HepG2 (cell line): Measurements from ENCODE around the gene RTEL1. TPM values are rescaled to one million over a fixed set of nuclear protein-coding genes. Genes with fewer than 3 reads are reported as not detected.
A peak's percentile ranks its signal among the peaks of the same experiment; 100 is the strongest.

Experiments used
- ARNTL ChIP-seq: sonication (generic); formaldehyde crosslinking; IDR thresholded peaks from 2 replicates; pipeline ENCODE4 v1.4.0; 2020; ENCODE audit warnings: mild to moderate bottlenecking, missing genetic modification reagents
- ETV5 ChIP-seq: IDR thresholded peaks from 2 replicates; pipeline ENCODE4 v1.6.1; 2018; ENCODE audit warnings: missing biosample characterization, missing genetic modification reagents, inconsistent platforms, borderline replicate concordance
- GPN1 ChIP-seq: sonication (generic); formaldehyde crosslinking; IDR thresholded peaks from 2 replicates; pipeline ENCODE4 v1.5.1; 2020; ENCODE audit warnings: missing genetic modification reagents, borderline replicate concordance
- KMT2B ChIP-seq: IDR thresholded peaks from 2 replicates; pipeline ENCODE4 v1.6.1; 2016; ENCODE audit warnings: missing genetic modification reagents, missing compliant biosample characterization
- MAFG ChIP-seq: sonication (generic); formaldehyde crosslinking; IDR thresholded peaks from 2 replicates; pipeline ENCODE4 v1.5.1; 2020; ENCODE audit warnings: mild to moderate bottlenecking, missing genetic modification reagents
- MAZ ChIP-seq, 2 experiments: sonication (generic) in 1 of 2; formaldehyde crosslinking in 1 of 2; IDR thresholded peaks; 2 replicates each; pipeline versions ENCODE4 v1.5.0 to v1.6.1; 2012 to 2020; ENCODE audit warnings: low read depth in 2 of 2, mild to moderate bottlenecking in 2 of 2, borderline replicate concordance in 1 of 2, improper control_type of control experiment in 1 of 2, low read length in 1 of 2, missing genetic modification reagents in 1 of 2, moderate library complexity in 1 of 2
- MYNN ChIP-seq: sonication (generic); formaldehyde crosslinking; IDR thresholded peaks from 2 replicates; pipeline ENCODE4 v1.4.0; 2020; ENCODE audit warnings: mild to moderate bottlenecking, low read depth, missing genetic modification reagents
- POLR2G ChIP-seq: fragments of 200-400 bp; formaldehyde crosslinking; IDR thresholded peaks from 2 replicates; pipeline ENCODE4 v1.6.1; 2018; ENCODE audit warnings: mild to moderate bottlenecking, low read depth, low read length, moderate library complexity
- SMAD9 ChIP-seq: sonication (generic); formaldehyde crosslinking; IDR thresholded peaks from 2 replicates; pipeline ENCODE4 v1.5.1; 2020; ENCODE audit warnings: mild to moderate bottlenecking, missing genetic modification reagents
- ZBTB42 ChIP-seq: sonication (generic); formaldehyde crosslinking; IDR thresholded peaks from 2 replicates; pipeline ENCODE4 v1.5.0; 2020; ENCODE audit warnings: mild to moderate bottlenecking, missing genetic modification reagents
- ZHX2 ChIP-seq, 2 experiments: sonication (generic) in 1 of 2; formaldehyde crosslinking in 1 of 2; IDR thresholded peaks; 2 replicates each; pipeline versions ENCODE4 v1.6.1 to v1.9.0; 2014 to 2022; ENCODE audit warnings: antibody characterized with exemption in 1 of 2, borderline replicate concordance in 1 of 2, inconsistent platforms in 1 of 2, low read depth in 1 of 2, missing genetic modification reagents in 1 of 2
- ZNF251 ChIP-seq: sonication (generic); formaldehyde crosslinking; IDR thresholded peaks from 2 replicates; pipeline ENCODE4 v1.9.0; 2021; ENCODE audit warnings: mild to moderate bottlenecking, missing genetic modification reagents
- ZNF30 ChIP-seq: sonication (generic); formaldehyde crosslinking; IDR thresholded peaks from 2 replicates; pipeline ENCODE4 v1.5.0; 2020; ENCODE audit warnings: mild to moderate bottlenecking, missing genetic modification reagents
- ZNF570 ChIP-seq: sonication (generic); formaldehyde crosslinking; IDR thresholded peaks from 2 replicates; pipeline ENCODE4 v1.4.0; 2020; ENCODE audit warnings: mild to moderate bottlenecking, missing genetic modification reagents, borderline replicate concordance
- ZNF691 ChIP-seq: sonication (generic); formaldehyde crosslinking; IDR thresholded peaks from 2 replicates; pipeline ENCODE4 v1.4.0; 2020; ENCODE audit warnings: missing genetic modification reagents, low read depth, mild to moderate bottlenecking, borderline replicate concordance
- ZNF737 ChIP-seq: sonication (generic); formaldehyde crosslinking; IDR thresholded peaks from 2 replicates; pipeline ENCODE4 v1.5.0; 2020; ENCODE audit warnings: missing genetic modification reagents, mild to moderate bottlenecking, borderline replicate concordance
- polyA plus RNA-seq, 8 experiments: library from polyadenylated mRNA; depleted of rRNA in 3 of 8; stranded (reverse) in 7 of 8; unstranded in 1 of 8; fragments of >200 nt; fragmentation: Illumina TruSeq in 4 of 8; extraction: Trizol in 4 of 8; gene quantifications; 2 replicates each; pipeline versions ENCODE4 v1.2.1 to v1.2.3, GENCODE V29; 2011 to 2016; ENCODE audit warnings: low read depth in 4 of 8, missing spikeins in 1 of 8, mixed read lengths in 1 of 8; ENCODE audit not compliant: insufficient read depth in 1 of 8
- total RNA-seq, 5 experiments: library from RNA; depleted of rRNA; stranded (reverse); fragments of >200 nt; fragmentation: Illumina TruSeq; extraction: Trizol; gene quantifications; 2 replicates each; pipeline ENCODE4 v1.2.3, GENCODE V29; 2016; ENCODE audit warnings: low read depth in 1 of 5
- TF ChIP-seq, protein P1 (sequence below): IDR thresholded peaks from 2 replicates; pipeline ENCODE4 v1.6.1; 2012; ENCODE audit warnings: inconsistent platforms
- TF ChIP-seq, protein P2 (sequence below): sonication (generic); formaldehyde crosslinking; IDR thresholded peaks from 2 replicates; pipeline ENCODE4 v1.8.1; 2023; ENCODE audit warnings: mild to moderate bottlenecking, missing genetic modification reagents, borderline replicate concordance

The RTEL1 gene
- total and polyA plus RNA-seq, 2 of the 13 experiments (the other 11 are each of a cell fraction or from before 2014, with no cell fraction given) = 21.8 to 36.4 TPM

DNA sequence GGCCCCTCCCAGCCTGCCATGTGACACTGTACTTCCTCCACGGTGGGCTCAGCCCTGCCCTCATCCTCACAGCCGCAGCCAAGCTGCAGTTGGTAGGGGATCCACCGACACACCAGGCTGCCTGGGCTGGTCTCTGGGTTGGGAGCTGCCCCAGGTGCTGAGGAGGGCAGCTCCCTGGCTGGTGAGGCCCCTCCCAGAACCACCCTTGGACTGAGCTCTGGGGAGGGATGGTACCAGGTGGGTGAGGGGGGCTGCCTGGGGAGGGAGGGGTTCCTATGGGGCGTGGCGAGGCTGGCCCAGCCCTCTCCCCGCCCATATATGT lies 38.2 kb downstream of the RTEL1 start (continued):
- no peak for TF ChIP-seq ZNF570 (CRISPR knock-in tag)
- no peak for TF ChIP-seq SMAD9
- TF ChIP-seq MYNN (CRISPR knock-in tag) = no peak
- peak; percentile 35 for TF ChIP-seq POLR2G
- TF ChIP-seq MAFG = no peak
- 0 out of 2 replicates have a peak, but pooled peaks have one; percentile 22 for TF ChIP-seq ZNF737
- TF ChIP-seq ETV5 = no peak
- 0 out of 2 replicates have a peak, but pooled peaks have one; percentile 8 for TF ChIP-seq KMT2B (CRISPR knock-in tag)
- TF ChIP-seq, protein P1, sequence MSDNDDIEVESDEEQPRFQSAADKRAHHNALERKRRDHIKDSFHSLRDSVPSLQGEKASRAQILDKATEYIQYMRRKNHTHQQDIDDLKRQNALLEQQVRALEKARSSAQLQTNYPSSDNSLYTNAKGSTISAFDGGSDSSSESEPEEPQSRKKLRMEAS = no peak; the same call in 1 of the 2 replicates
- TF ChIP-seq, protein P2, sequence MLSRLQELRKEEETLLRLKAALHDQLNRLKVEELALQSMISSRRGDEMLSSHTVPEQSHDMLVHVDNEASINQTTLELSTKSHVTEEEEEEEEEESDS (CRISPR knock-in tag) = no peak
- TF ChIP-seq ZHX2 (IDR thresholded peaks at IDR 0.05; ENCODE audit: low read depth) = no peak
- no peak for TF ChIP-seq ZHX2 (CRISPR knock-in tag; IDR thresholded peaks at IDR 0.05; ENCODE audit: borderline replicate concordance)
- TF ChIP-seq ZNF30 (CRISPR knock-in tag) = no peak
- TF ChIP-seq ARNTL = 0 out of 2 replicates have a peak, but pooled peaks have one; percentile 28
- TF ChIP-seq MAZ (IDR thresholded peaks at IDR 0.05; ENCODE audit: borderline replicate concordance, low read depth, low read length) = no peak
- TF ChIP-seq MAZ (CRISPR knock-in tag; IDR thresholded peaks at IDR 0.05; ENCODE audit: low read depth) = 0 out of 2 replicates have a peak, but pooled peaks have one; percentile 2
- TF ChIP-seq ZNF691 (CRISPR knock-in tag) = peak; percentile 38; the same call in 1 of the 2 replicates
- no peak for TF ChIP-seq GPN1 (CRISPR knock-in tag)
- TF ChIP-seq ZNF251 (CRISPR knock-in tag) = 0 out of 2 replicates have a peak, but pooled peaks have one; percentile 40
- 0 out of 2 replicates have a peak, but pooled peaks have one; percentile 39 for TF ChIP-seq ZBTB42
